Loucy (cell line): ENCODE data around the gene RITA1.

Experiments
- H2AFZ ChIP-seq: fragments of 200-600 bp; sonication (generic); 2 replicates; pipeline ENCODE4 v1.6.0; 2016; ENCODE audit warnings: antibody characterized with exemption, mild to moderate bottlenecking, low read length, moderate library complexity
- H3F3A ChIP-seq: fragments of 200-600 bp; 2 replicates; pipeline ENCODE4 v1.6.0; 2016; ENCODE audit warnings: antibody characterized with exemption, low read depth, mild to moderate bottlenecking
- H3K27me3 ChIP-seq: fragments of 200-600 bp; sonication (generic); 2 replicates; pipeline ENCODE4 v1.6.1; 2014; ENCODE audit warnings: low read length, mild to moderate bottlenecking; ENCODE audit not compliant: insufficient read depth, poor library complexity, severe bottlenecking
- H3K36me3 ChIP-seq: fragments of 200-600 bp; sonication (generic); 2 replicates; pipeline ENCODE4 v1.6.1; 2016; ENCODE audit warnings: low read length; ENCODE audit not compliant: insufficient read depth
- H3K4me1 ChIP-seq: fragments of 200-600 bp; sonication (generic); 2 replicates; pipeline ENCODE4 v1.5.1; 2014; ENCODE audit warnings: low read length, mild to moderate bottlenecking; ENCODE audit not compliant: insufficient read depth, poor library complexity, severe bottlenecking
- H3K4me2 ChIP-seq: fragments of 200-600 bp; sonication (generic); 2 replicates; pipeline ENCODE4 v1.6.0; 2014; ENCODE audit warnings: antibody characterized with exemption, low read length, low read depth, mild to moderate bottlenecking; ENCODE audit not compliant: poor library complexity, severe bottlenecking
- H3K4me3 ChIP-seq: fragments of 200-600 bp; sonication (generic); 2 replicates; pipeline ENCODE4 v1.5.1; 2014; ENCODE audit warnings: low read length, mild to moderate bottlenecking, mixed read lengths; ENCODE audit not compliant: poor library complexity, severe bottlenecking
- H3K79me2 ChIP-seq: fragments of 200-600 bp; sonication (generic); 2 replicates; pipeline ENCODE4 v1.6.1; 2014; ENCODE audit warnings: low read length; ENCODE audit not compliant: insufficient read depth
- H3K9ac ChIP-seq: fragments of 200-600 bp; sonication (generic); 2 replicates; pipeline ENCODE4 v1.6.0; 2014; ENCODE audit warnings: mild to moderate bottlenecking, low read depth, low read length, moderate library complexity; ENCODE audit not compliant: poor library complexity, severe bottlenecking
- H3K9me2 ChIP-seq: fragments of 200-600 bp; sonication (generic); replicated peaks from 2 replicates; pipeline ENCODE4 v1.6.1; 2016; ENCODE audit warnings: low read depth, low read length, mixed read lengths
- H3K9me3 ChIP-seq: fragments of 200-600 bp; sonication (generic); 2 replicates; pipeline ENCODE4 v1.6.1; 2014; ENCODE audit warnings: mild to moderate bottlenecking, antibody characterized with exemption, low read length, low read depth; ENCODE audit not compliant: insufficient read depth
- H4K20me1 ChIP-seq: fragments of 200-600 bp; sonication (generic); 2 replicates; pipeline ENCODE4 v1.6.0; 2014; ENCODE audit warnings: antibody characterized with exemption, low read length, mild to moderate bottlenecking; ENCODE audit not compliant: insufficient read depth, poor library complexity, severe bottlenecking
- CTCF ChIP-seq: fragments of 200-600 bp; sonication (generic); conservative IDR thresholded peaks from 2 replicates; pipeline ENCODE4 v1.5.1; 2014; ENCODE audit warnings: mild to moderate bottlenecking, antibody characterized with exemption, low read length
- EZH2phosphoT487 ChIP-seq: fragments of 200-600 bp; IDR thresholded peaks from 2 replicates; pipeline ENCODE4 v1.6.1; 2018; ENCODE audit warnings: antibody characterized with exemption, mild to moderate bottlenecking, moderate library complexity, borderline replicate concordance

Gene RITA1

GRCh38 chr12:113226696-113227568 is 41.4 kb downstream of the RITA1 start:
- Histone ChIP-seq H3K4me3 (no peak overlapping the region), H3K79me2 (no peaks in the 10 kb centered on the region), H2AFZ (no peak overlapping the region), H3K27me3 (no peaks in the 10 kb centered on the region), H3K4me2 (no peak overlapping the region), H3K9me3 (no peaks in the 10 kb centered on the region), H3K36me3 (no peaks in the 10 kb centered on the region), H3K9ac (no peak overlapping the region), H4K20me1 (no peaks in the 10 kb centered on the region), H3K9me2 (no peaks in the 10 kb centered on the region), H3K4me1 (peaks cover 28% of the 10 kb centered on the region), H3F3A (no peaks in the 10 kb centered on the region; the same call in 1 of the 2 replicates)
- no peak for TF ChIP-seq EZH2phosphoT487
- TF ChIP-seq CTCF, result no peak

DNA sequence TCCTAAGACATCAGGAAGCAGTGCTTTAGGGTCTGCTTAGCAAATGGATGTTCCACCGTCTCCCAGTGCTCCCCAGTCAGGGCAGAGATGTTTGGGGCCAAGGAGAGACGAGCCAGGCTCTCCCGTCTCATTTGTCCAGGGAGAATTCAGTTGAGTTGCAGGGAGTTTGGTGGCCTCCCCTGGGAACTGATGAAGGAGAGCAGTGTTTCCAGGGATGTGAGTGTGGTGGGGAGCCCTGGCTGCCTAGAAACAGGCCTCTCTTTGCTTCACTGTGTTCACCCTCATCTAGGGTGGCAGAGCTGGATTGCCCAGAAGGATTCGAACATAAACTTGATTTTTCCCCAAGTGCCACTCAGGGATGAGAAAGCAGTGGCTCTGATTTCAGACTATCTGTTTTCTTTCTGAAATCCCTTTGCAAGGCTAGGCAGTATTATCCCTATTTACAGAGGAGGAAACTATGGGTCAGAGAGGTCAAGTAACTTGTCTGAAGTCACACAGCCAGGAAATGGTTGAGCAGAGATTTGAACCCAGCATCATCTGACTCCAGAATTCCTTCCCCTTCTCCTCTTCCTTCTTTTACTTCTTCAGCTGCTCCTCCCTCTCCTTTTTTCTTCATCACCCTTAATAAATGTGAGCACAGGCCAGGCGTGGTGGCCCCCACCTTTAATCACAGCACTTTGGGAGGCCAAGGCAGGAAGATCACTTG is 42.3 kb downstream of the RITA1 start:
- Histone ChIP-seq H2AFZ (no peak overlapping the region), H3K4me3 (no peak overlapping the region), H3K79me2 (no peaks in the 10 kb centered on the region), H3K9me2 (no peaks in the 10 kb centered on the region), H3K27me3 (no peaks in the 10 kb centered on the region), H3F3A (no peaks in the 10 kb centered on the region; the same call in 1 of the 2 replicates), H3K36me3 (no peaks in the 10 kb centered on the region), H4K20me1 (no peaks in the 10 kb centered on the region), H3K9me3 (no peaks in the 10 kb centered on the region), H3K4me1 (peaks cover 19% of the 10 kb centered on the region), H3K9ac (no peak overlapping the region), H3K4me2 (no peak overlapping the region)
- TF ChIP-seq EZH2phosphoT487 (no peak), CTCF (no peak)

- Histone ChIP-seq H2AFZ (no peak overlapping the region), H3K36me3 (no peaks in the 10 kb centered on the region), H3K9ac (no peak overlapping the region), H3K4me3 (no peak overlapping the region), H3K9me2 (no peaks in the 10 kb centered on the region), H3K4me1 (peaks cover 15% of the 10 kb centered on the region), H3K27me3 (no peaks in the 10 kb centered on the region), H3F3A (no peaks in the 10 kb centered on the region; the same call in 1 of the 2 replicates), H4K20me1 (no peaks in the 10 kb centered on the region), H3K79me2 (no peaks in the 10 kb centered on the region), H3K4me2 (no peak overlapping the region), H3K9me3 (no peaks in the 10 kb centered on the region)
- TF ChIP-seq EZH2phosphoT487, result no peak
- TF ChIP-seq CTCF, result no peak
Observed at GRCh38 chr12:113228394-113229028, 43.0 kb downstream of the RITA1 start.
